NCI-H146 treated with DMSO at 0.1 percent for 48 hours (cell line): ENCODE data around the gene FTH1.

ENCODE experiments used
- DNase-seq: peaks from one replicate; lab custom pipeline; 2025; ENCODE audit not compliant: unreplicated experiment; lab: John Stamatoyannopoulos, UW

The FTH1 gene

DNA sequence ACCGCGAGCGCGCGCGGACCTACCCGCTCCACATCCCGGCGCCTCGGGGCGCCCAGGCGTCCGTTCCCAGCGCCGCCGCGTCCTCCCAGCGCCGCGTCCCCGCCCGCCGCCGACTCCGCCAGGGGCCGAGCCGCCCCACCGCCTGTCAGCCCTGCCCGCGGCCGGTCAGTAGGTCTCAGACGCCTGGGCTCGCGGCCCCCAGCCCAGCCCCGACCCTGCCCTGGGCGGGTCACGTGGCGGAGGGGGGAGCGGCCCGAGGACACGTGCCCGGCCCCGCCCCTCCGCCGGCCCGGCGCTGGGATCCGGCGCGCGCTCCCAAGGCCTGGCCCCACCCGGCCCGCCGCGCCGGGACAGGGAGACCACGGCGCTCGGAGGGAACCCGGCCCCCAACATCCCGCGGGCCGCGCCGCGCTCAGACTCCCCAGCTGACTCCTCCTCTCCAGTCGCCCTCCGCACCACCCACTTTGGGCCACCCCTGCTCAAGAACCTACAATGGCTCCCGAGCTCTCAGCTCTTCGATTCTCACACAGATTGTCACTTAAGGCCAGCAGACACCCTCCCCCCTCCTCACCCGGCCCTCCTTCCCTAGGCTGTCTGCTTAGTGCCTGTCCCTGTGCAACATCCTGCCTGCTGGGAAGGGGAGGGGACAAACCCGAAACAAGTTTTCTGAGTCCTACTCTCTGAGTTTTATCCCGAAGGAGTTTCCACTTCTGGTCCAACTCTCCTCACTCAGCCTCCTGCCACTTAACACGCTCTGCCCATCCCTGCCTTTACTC is 49.9 kb downstream of the FTH1 start, which contains the start of gene RAB3IL1:
RAB3IL1 (minus strand) TSS at position 233 of the 776 bp plus-strand sequence; CDS start at position 34, 199 bp downstream.
- no peak for DNase-seq

DNA sequence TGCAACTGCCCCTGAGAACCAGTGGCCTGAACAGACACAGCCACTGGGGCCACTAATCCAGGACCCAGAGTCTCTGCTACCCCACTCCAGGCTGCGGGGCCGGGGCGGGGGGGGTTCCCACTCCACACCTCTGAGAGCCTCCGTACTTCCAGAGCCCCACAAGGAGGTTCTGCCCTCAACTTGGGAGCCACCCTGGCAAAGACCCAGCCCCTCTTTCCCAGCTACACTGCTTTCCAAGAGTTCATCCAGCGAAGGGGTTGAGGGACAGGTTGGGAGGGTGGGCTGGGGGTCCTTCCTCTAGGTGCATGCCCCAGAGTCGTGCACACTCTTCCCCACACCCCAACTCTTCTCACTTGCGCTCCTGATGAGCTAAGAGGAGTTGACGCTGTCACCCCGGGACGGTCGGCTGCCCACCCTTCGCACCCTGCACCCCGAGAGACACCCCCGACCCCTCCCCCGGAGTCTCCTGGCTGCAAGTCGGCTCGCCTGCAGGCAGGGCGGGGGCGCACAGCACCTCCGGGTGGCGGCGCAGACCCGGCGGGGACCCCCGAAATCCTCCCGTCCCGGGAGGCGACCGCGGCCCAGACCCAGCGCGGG is 50.6 kb downstream of the FTH1 start:
- DNase-seq = no peak

- no peak for DNase-seq
These were observed 52.8 kb downstream of the FTH1 start for GRCh38 chr11:61914471-61915171.
